ENCODE data around the gene ADCY9. TPM values are rescaled to one million over a fixed set of nuclear protein-coding genes. Genes with fewer than 3 reads are reported as not detected.

Gene ADCY9
- total RNA-seq, 1 experiment from 2014 or later, result 13.4 TPM

DNA sequence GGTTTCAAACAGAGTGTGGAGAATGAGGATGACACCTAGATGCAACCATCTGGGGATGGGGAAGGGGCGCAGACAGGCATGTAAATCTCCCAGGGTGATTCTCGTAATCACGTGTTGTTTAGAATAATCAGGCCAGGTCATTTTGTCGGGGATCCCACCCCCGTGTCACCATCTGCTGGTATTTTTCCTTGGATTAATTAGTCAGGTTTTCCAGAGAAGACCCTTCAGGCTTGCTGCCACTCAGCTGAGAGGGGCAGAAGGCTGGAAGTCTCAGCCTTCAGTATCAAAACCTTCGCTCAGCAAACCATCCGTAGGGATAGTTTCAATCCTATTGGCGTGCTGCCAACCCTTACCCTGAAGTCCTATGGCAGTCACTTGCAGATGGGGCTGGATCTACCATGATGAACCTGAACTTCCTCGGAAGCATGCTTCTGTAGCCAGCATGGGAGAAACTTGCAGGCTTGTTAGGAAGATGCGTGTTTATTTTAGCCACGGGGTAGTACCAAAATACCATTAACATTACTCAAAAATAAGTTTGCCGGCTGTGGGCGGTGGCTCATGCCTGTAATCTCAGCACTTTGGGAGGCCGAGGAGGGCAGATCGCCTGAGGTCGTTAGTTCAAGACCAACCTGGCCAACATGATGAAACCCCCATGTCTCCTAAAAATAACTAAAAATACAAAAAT is 7.5 kb upstream of the ADCY9 start:
- DNase-seq (ENCODE audit: low spot score), result peak; percentile 54

DNA sequence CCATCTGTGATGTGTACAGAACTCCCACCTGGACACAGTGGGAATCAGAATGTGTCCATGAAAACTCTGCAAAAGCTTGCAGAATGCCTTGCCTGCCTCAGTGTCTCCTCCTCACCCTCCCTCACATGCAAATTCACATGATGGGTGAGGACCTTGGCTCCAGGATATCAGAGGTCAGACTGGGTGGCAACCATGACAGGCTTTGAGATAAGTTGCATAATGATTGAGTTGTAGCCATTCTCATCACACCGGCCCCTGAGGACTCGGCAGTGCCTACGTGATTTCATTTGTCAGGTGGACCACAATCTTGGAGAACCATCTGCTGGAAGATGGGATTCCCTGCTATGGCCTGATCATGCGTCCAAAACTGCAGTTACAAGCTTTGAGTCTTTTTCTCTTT is 3.9 kb upstream of the ADCY9 start:
- no peak for DNase-seq (ENCODE audit: low spot score)

DNA sequence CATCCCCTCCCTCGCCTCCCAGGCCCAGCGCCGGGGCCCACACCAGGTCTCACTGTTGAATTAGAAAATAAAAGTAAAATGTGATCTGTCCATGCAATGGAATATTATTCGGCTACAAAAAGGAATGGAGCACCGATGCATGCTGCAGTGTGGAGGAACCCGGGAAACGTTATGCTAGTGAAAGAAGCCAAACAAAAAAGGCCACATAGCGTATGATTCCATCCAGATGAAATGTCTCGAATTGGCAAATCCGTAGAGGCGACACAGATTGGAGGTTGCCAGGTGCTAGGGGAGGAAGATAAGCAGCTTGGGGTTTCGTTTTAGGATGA is 972 bp upstream of the ADCY9 start:
- DNase-seq (ENCODE audit: low spot score), result no peak

DNA sequence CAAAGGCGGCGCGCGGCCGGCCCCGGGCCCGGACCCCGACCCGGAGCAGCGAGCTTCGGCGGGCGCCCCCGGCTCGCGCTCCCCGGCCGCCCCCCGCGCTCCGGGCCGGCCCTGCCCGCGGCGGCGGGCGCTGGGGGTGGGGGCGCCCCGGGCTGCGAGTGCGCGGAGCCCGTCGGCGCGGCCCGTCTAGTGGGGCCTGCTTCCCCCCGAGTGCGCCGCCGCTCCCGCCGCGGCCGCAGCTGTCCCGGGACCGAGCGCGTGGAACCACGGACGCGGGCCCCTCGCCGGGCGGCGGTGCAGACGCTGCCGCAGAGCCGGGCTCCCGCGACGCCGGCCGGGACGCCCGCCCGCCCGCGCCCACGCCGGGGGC is 308 bp downstream of the ADCY9 start:
- DNase-seq (ENCODE audit: low spot score), result no peak

DNA sequence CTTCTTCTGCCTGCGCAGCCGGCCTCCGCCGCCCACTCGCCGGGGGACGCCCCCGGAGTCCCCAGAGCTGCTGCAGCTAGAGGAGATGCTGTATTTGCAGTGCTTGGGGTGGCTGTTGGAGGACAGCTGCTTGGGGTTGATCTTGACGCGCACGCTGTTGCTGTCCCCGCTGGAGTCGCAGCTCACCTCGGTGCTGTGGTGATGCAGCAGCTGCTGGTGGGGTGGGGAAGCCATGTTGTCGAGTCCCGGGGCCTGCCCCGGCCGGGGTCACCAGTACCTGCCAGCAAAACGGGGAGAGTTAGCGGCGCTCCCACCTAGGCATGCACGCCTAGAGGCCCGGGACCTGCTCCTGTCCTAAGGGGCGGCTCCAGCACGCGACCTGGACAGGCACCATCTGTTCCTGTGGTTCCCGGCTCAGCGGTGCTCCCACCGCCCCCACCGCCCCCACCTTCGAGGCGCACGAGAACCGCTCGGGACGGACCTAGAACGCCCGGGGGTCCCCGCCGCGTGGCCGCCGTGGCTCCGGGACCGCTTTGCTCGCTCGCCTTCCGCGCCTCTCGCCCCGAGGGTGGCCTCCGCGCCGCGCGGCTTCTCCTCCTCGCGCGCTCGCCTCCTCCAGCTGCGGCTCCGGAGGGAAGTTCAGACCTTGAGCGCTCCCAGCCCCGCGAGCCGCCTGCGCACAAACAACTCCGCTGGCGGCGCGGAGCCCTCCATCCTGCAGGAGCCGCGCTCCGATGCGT is 863 bp downstream of the ADCY9 start:
- DNase-seq (ENCODE audit: low spot score), result no peak

DNA sequence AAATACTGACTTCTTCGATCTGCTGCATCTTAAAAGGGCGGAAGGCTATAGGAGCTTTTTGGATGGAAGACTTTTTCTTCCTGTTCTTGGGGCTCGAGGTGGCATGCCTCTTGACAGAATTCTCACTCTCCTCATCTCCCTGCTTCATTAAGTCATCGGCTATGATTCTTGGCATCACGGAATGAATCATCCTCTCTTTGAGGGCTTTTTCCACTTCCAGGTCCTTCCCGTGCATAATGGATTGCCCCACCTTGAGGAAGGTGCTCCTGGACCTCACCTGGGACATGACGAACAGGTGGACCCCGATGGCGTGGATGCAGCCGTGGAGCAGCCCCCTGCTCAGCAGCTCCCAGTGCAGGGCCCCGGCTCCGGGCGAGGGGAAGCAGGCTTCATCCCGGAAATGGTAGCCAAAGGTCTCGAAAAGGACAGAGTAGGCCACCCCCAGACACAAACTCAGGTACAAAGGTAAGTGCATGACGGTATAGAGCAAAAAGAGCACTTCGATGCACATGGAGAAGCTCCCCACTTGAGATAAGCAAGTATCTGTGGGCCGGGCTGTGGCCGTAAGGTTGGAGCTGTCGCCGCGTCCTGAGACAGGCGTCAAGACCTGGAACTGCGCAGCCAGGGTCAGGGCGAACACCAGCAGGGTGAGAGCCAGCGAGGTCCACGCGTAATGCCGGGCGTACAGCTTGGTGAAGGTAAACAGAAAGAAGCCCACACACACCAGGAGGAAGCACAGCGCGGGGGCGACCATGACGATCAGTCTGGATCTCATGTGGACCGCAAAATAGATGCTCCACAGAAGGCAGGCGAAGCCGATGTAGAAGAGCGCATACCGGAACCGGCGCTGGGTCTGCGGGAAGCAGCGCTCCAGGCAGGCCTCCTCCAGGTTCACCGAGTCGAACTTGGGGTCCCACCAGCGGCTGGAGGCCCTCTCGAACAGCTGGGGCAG is 1.7 kb downstream of the ADCY9 start:
- DNase-seq (ENCODE audit: low spot score), result no peak

DNA sequence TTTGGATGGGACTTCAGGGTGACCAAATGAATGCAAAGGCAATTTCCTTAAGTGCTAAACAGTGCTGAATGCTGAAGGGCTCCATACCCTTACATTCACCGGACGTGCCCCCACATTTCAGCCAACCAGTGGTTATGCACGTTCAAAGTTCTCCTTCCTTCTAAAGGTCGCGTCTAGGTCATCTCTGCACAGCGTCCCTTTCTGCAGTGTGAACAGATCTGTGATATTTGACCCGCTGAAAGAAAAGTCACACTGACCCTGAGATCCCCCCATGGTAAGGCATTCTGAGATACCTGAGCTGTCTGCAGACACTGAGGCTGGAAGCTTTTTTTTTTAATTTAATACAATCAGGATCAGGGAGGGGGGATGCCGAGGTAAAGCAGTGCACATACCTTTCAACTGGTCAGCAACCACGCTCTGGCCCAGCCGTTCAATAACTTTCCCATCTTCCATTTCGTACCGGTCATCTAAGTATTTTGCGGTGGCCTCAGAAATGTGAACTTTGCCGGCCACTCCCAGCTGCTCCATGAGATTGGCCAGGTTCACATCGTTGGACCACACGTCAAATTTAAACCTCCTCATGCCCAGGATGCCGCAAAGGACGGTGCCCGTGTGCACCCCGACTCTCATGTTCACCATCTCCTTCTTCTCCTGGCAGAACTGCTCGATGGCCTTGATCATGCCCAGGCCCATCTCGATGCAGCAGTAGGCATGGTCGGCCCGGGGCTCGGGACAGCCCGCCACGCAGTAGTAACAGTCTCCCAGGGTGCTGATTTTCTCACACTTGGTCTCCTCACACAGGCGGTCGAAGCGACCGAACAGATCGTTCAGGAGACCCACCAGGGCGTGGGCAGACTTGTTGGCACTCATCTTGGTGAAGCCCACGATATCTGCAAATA is 2.6 kb downstream of the ADCY9 start:
- no peak for DNase-seq (ENCODE audit: low spot score)

DNA sequence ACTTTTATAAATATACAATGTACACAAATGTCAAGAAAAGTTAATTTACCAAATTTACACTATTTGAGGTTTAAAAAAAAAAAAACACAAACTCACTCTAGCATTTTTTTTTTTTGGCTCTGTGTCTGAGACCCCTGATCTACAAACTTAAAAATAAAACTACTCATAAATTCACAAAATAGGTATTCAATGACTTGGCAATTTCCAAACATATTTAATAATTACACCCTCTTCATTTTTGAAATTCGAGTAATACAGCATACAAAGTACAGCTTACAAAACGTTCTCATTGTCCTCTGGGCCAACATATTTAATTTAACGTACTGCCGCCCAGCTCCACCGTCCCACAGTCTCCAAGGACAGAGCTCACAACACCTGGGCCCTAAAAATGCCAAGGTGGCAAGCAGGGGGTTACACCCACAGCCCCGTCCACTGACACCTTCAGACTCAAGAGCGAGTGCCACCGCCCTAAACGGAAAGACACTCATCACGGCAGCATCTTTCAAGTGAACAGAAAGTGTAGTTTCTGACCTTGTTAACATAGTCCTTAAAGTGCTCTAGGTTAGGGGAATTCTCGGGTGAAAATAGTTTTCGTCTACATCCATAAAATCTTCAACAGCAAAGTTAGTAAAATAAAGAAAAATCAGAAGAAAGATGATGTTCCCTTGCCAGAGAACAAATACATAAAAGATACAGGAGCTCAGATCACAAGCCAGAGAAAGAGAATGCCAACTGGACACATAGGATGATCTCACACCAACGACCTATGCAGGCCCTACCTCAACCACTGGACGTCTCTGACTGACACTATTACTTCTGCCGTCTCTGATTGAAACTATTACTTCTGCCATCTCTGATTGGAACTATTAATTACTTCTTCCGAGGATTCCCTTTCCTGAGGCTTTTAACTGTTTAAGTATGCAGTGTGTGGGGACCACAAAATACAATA is 4.2 kb downstream of the ADCY9 start:
- peak; percentile 13 for DNase-seq (ENCODE audit: low spot score)

DNA sequence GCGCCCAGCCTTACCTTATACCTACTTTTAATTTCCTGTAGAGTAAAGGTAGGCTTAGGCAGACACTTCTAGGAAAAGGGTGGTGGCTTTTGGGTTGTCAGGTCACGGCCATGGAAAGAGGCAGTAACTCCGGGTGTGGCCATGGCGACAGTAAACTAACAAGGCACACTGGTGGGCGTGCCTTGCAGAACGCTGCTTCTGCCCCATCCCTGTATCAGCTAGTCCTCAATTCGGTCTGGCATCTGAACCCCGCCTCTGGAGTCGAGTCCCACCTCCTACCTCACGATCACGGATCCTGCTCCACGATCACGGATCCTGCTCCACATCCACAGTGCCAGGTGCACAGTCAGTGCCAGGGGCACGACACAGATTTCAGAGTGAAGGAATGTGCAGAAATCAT is 5.6 kb downstream of the ADCY9 start:
- no peak for DNase-seq (ENCODE audit: low spot score)

DNA sequence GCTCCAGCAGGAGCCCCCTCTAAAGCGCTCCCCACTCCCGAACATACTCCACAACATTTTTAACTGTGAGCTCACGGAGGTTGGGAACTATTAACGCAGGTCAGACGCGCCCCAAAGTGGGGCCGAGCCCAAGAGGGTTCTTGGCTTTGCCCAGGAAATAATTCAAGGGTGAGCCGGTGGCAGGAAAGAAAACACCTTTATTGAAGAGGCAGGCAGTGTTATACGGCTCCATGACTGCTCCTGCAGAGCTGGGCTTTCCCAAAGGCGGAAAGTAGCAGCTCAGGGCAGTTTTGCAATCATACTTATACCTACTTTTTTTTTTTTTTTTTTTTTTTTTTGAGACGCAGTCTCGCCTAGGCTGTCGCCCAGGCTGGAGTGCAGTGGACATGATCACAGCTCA is 6.2 kb downstream of the ADCY9 start:
- DNase-seq (ENCODE audit: low spot score), result no peak

DNA sequence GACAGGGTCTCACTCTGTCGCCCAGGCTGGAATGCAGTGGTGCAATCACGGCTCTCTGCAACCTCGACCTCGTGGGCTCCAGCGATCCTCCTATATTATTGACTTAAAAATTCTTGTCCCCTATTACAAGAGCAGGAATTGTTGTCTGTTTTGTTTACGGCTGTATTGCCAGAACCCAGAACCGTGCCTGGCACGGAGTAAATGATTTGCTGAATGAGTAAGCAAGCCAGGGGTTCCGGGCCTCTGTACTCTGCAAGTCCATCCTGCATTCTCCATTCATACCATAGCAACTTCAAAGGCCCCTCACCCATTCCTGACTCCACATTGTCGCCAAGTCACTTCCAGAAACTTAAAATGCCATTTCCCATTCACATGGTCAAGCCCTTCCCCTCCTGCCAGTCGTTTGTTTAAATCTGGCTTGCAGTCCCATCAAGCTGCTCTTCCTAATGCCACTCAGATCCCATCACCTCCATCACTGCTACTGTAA is 6.9 kb downstream of the ADCY9 start:
- DNase-seq (ENCODE audit: low spot score), result no peak

DNA sequence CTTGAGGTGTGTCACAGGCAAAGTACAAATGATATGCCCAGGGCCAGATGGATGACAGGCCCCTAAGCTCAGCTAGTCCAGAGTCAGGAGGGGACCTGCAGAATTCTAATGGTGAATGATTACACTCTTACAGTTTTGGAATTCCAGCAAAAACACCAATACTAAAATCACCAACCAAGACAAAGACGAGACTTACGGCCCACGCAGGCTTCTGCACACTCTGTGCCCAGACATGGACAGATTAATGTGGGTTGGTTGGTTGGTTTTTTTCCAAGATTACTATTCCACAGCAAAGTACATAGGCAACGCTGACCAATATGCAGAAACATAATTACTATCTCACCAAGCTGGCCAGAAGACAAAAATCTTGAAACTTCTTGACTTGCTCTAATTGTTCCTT is 9.7 kb downstream of the ADCY9 start:
- no peak for DNase-seq (ENCODE audit: low spot score)

DNA sequence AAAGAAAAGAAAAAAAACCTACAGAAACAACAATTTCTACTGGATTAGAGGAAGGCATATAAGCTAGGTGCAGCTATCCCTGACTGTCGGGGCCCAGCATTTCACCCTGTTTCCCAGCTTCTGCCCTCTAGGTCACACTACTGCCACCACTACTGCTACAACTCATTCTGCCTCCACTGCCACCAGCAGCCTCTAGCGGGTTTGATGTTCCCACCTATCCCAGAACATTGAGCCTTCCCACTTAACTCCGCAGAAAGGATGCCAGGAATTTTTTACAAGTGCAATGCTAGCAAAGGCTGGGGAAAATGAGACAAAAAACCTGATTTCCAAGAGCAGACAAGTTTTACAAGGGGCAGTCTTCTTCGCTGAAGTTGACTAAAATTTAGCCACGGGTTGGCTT is 10.4 kb downstream of the ADCY9 start:
- DNase-seq (ENCODE audit: low spot score), result no peak

DNA sequence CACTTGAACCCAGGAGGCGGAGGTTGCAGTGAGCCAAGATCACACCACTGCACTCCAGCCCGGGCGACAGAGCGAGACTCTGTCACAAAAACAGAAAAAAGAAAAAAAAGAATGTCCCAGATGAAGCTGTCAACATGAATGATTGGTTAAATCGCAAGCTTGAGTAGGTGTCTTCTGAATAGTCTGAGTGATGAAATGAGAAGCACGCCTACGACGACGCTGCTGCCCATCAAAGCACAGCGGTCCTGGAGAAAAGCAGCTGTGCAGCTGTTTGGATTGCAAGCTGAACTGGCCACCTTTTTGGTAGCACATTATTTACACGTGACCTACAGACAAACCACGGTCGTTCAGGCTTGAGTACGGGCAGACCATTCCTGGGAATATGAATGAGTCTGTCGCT is 12.5 kb downstream of the ADCY9 start:
- DNase-seq (ENCODE audit: low spot score), result no peak

DNA sequence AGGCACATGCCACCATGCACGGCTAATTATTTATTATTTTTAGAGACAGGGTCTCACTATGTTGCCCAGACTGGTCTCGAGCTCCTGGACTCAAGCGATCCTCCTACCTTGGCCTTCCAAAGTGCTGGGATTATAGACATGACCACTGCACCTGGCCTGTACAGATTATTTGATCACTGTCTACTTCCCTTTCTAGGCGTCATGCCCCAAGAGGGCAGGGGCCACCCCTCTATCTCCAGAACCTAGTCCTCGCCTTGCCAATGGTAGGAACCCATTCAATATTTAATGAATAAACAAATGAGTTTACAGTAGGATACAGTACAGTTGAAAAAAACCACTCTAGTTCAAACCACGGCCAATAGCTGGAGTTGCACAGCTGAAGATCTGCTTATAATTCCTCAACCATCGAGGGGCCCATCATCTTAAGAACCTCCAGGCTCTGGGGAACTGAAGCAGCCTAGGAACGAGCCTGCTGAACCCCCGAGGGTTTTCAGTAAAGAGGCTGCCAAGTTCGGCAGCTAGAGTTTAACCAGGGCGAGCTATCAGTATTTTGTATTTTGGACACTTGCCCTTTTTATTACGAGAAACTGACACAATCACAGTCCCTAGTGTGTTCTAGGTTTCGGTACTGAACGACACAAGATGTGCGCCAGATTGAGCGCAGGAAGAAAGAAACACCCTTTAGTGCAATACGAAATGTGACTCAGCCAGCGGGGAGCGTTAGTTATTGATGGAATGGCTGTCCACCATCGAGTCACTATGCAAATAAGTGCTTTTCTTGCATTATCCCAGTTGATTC is 14.6 kb downstream of the ADCY9 start:
- no peak for DNase-seq (ENCODE audit: low spot score)

DNA sequence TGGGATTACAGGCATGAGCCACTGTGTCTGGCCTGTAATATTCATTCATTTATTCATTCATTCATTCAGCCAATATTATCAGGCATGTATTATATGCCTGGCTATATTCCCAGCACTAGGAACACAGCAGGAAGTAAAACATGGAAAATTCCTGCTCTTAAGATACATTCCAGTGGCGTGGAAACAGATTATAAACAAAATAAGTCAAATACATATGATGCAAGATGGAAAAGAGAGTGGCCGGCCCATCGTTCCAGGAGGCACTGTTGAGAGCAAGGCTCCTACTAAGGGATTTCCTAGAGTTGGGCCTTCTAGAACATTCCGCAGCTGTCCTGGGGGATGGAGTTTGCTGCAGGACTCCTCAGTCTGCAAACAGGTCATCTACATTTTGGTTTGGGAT is 17.7 kb downstream of the ADCY9 start:
- no peak for DNase-seq (ENCODE audit: low spot score)

DNA sequence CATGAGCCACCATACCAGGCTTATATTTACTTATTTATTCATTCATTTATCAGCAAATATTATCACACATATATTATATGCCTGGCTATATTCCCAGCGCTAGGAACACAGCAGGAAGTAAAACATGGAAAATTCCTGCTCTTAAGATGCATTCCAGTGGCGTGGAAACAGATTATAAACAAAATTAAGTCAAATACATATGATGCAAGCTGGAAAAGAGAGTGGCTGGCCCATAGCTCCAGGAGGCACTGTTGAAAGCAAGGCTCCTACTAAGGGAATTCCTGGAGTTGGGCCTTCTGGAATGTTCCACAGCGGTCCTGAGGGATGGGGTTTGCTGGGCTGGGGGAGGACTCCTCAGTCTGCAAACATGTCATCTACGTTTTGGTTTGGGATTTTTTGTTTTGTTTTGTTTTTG is 18.4 kb downstream of the ADCY9 start:
- DNase-seq (ENCODE audit: low spot score), result no peak

DNA sequence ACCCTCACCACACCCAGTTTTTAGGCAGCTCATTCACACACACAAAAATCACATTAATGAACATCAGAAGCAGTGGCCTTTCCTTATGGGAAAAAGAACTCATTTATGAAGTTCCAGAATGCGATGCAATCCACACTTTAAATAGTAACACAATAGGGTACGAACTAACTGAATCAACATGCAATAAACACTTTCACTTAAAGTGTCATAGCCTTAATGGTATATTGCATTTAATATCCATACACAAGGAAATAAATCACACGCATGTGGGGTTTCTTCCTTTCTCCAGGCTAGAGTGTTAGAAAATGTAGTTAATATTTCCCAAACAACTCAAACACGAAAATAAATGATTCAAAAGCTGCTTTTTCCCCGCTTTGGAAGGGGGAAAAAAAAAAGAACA is 19.7 kb downstream of the ADCY9 start:
- DNase-seq (ENCODE audit: low spot score), result no peak

DNA sequence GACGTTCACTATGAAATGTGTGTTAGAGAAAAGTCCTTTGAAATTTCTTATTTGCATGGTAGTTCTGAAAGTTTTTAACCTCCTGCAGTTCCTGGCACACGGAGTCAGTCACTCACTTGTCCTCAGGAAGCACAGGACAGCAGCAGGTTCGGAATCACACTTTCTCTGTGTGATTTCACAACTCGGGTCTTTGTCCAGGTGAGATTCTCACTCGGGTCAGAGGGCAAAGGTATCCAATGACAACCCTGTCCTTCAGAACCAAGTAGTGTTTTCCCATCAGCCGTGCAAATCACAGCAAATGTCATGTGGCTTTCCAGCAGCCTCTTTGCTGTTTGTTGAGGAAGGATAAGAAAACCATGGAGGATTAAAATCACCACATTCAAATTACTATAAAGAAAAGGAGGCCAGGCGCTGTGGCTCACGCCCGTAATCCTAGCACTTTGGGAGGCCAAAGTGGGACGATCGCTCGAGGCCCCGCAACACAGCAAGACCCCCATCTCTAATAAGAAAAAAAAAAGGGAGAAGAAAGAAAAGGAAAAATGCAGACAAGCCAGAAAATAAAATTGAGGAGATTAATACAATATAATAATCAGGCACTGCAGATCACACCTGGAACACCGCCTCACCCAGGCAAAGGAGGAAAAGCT is 22.0 kb downstream of the ADCY9 start:
- DNase-seq (ENCODE audit: low spot score), result no peak

Data from A172 (cell line).